GM04503 (cell line): ENCODE measurements around the gene POLD1.
"Not testable (repeated sequence)": the region's sequence is repeated elsewhere in the genome, so short reads cannot be mapped to it uniquely, and the experiment has no call there.

ENCODE experiments used
- DNase-seq: peaks from one replicate; pipeline ENCODE4 v3.0.0-alpha.2; 2012; ENCODE audit warnings: low read depth

POLD1 gene

GRCh38 chr19:50365434-50366306 lies 18.5 kb upstream of the POLD1 start, which contains the start of gene NAPSA:
Gene NAPSA (minus strand): TSS chr19:50365639. CDS start chr19:50365621, 18 bp downstream.
- no peak for DNase-seq

GRCh38 chr19:50368649-50369570 lies 15.2 kb upstream of the POLD1 start:
- peak; percentile 58 for DNase-seq

GRCh38 chr19:50371914-50372475 lies 12.2 kb upstream of the POLD1 start:
- no peak for DNase-seq

- peak; percentile 73 for DNase-seq
These were observed 7.7 kb upstream of the POLD1 start, which contains the start of gene NR1H2 for GRCh38 chr19:50376166-50377050. Gene NR1H2 (plus strand): TSS chr19:50376457. CDS start chr19:50377606, 1,149 bp downstream.

- no peak for DNase-seq
These were observed 7.1 kb upstream of the POLD1 start for GRCh38 chr19:50377051-50377461.

- no peak for DNase-seq
These were observed 6.6 kb upstream of the POLD1 start for GRCh38 chr19:50377517-50377916.

- no peak for DNase-seq
These were observed 5.8 kb upstream of the POLD1 start for GRCh38 chr19:50378169-50378862.

GRCh38 chr19:50378863-50379236 lies 5.3 kb upstream of the POLD1 start:
- no peak for DNase-seq

GRCh38 chr19:50379602-50380001 lies 4.5 kb upstream of the POLD1 start:
- DNase-seq = no peak

GRCh38 chr19:50380137-50380536 lies 4.0 kb upstream of the POLD1 start:
- DNase-seq = no peak

- DNase-seq = no peak
These were observed 3.4 kb upstream of the POLD1 start for GRCh38 chr19:50380751-50381151.

GRCh38 chr19:50381881-50382729 lies 2.0 kb upstream of the POLD1 start:
- no peak for DNase-seq

GRCh38 chr19:50383001-50383851 lies 921 bp upstream of the POLD1 start:
- peak; percentile 2 for DNase-seq

GRCh38 chr19:50384685-50385535 lies 763 bp downstream of the POLD1 start:
- DNase-seq = peak; percentile 10

GRCh38 chr19:50387176-50387867 lies 3.2 kb downstream of the POLD1 start:
- DNase-seq = peak; percentile 2

GRCh38 chr19:50387868-50388245 lies 3.7 kb downstream of the POLD1 start:
- no peak for DNase-seq

- not testable (repeated sequence) for DNase-seq
These were observed 6.1 kb downstream of the POLD1 start for GRCh38 chr19:50390295-50390694.
